Loucy (cell line): Measurements from ENCODE around the gene FRRS1L.

Experiments used
- H2AFZ ChIP-seq: fragments of 200-600 bp; sonication (generic); 2 replicates; pipeline ENCODE4 v1.6.0; 2016; ENCODE audit warnings: antibody characterized with exemption, mild to moderate bottlenecking, low read length, moderate library complexity
- H3F3A ChIP-seq: fragments of 200-600 bp; 2 replicates; pipeline ENCODE4 v1.6.0; 2016; ENCODE audit warnings: antibody characterized with exemption, low read depth, mild to moderate bottlenecking
- H3K27me3 ChIP-seq: fragments of 200-600 bp; sonication (generic); 2 replicates; pipeline ENCODE4 v1.6.1; 2014; ENCODE audit warnings: low read length, mild to moderate bottlenecking; ENCODE audit not compliant: insufficient read depth, poor library complexity, severe bottlenecking
- H3K36me3 ChIP-seq: fragments of 200-600 bp; sonication (generic); 2 replicates; pipeline ENCODE4 v1.6.1; 2016; ENCODE audit warnings: low read length; ENCODE audit not compliant: insufficient read depth
- H3K4me1 ChIP-seq: fragments of 200-600 bp; sonication (generic); 2 replicates; pipeline ENCODE4 v1.5.1; 2014; ENCODE audit warnings: low read length, mild to moderate bottlenecking; ENCODE audit not compliant: insufficient read depth, poor library complexity, severe bottlenecking
- H3K4me2 ChIP-seq: fragments of 200-600 bp; sonication (generic); 2 replicates; pipeline ENCODE4 v1.6.0; 2014; ENCODE audit warnings: antibody characterized with exemption, low read length, low read depth, mild to moderate bottlenecking; ENCODE audit not compliant: poor library complexity, severe bottlenecking
- H3K4me3 ChIP-seq: fragments of 200-600 bp; sonication (generic); 2 replicates; pipeline ENCODE4 v1.5.1; 2014; ENCODE audit warnings: low read length, mild to moderate bottlenecking, mixed read lengths; ENCODE audit not compliant: poor library complexity, severe bottlenecking
- H3K79me2 ChIP-seq: fragments of 200-600 bp; sonication (generic); 2 replicates; pipeline ENCODE4 v1.6.1; 2014; ENCODE audit warnings: low read length; ENCODE audit not compliant: insufficient read depth
- H3K9ac ChIP-seq: fragments of 200-600 bp; sonication (generic); 2 replicates; pipeline ENCODE4 v1.6.0; 2014; ENCODE audit warnings: mild to moderate bottlenecking, low read depth, low read length, moderate library complexity; ENCODE audit not compliant: poor library complexity, severe bottlenecking
- H3K9me2 ChIP-seq: fragments of 200-600 bp; sonication (generic); replicated peaks from 2 replicates; pipeline ENCODE4 v1.6.1; 2016; ENCODE audit warnings: low read depth, low read length, mixed read lengths
- H3K9me3 ChIP-seq: fragments of 200-600 bp; sonication (generic); 2 replicates; pipeline ENCODE4 v1.6.1; 2014; ENCODE audit warnings: mild to moderate bottlenecking, antibody characterized with exemption, low read length, low read depth; ENCODE audit not compliant: insufficient read depth
- H4K20me1 ChIP-seq: fragments of 200-600 bp; sonication (generic); 2 replicates; pipeline ENCODE4 v1.6.0; 2014; ENCODE audit warnings: antibody characterized with exemption, low read length, mild to moderate bottlenecking; ENCODE audit not compliant: insufficient read depth, poor library complexity, severe bottlenecking
- CTCF ChIP-seq: fragments of 200-600 bp; sonication (generic); conservative IDR thresholded peaks from 2 replicates; pipeline ENCODE4 v1.5.1; 2014; ENCODE audit warnings: mild to moderate bottlenecking, antibody characterized with exemption, low read length
- EZH2phosphoT487 ChIP-seq: fragments of 200-600 bp; IDR thresholded peaks from 2 replicates; pipeline ENCODE4 v1.6.1; 2018; ENCODE audit warnings: antibody characterized with exemption, mild to moderate bottlenecking, moderate library complexity, borderline replicate concordance

The FRRS1L gene

GRCh38 chr9:109166771-109167601, at the start of gene FRRS1L:
TSS of gene FRRS1L (minus strand) at chr9:109167249. CDS start at chr9:109167138, 111 bp downstream.
- TF ChIP-seq EZH2phosphoT487 (no peak), CTCF (no peak)
- Histone ChIP-seq H3K4me1 (no peaks in the 10 kb centered on the region), H3K27me3 (no peaks in the 10 kb centered on the region), H2AFZ (no peak within 1 kb of the TSS), H3F3A (no peaks in the 10 kb centered on the region), H3K9ac (no peak within 1 kb of the TSS), H3K9me2 (no peaks in the 10 kb centered on the region), H3K4me3 (no peak within 1 kb of the TSS), H3K79me2 (no peaks in the 10 kb centered on the region), H3K36me3 (no peaks in the 10 kb centered on the region), H3K4me2 (no peak within 1 kb of the TSS), H4K20me1 (no peaks in the 10 kb centered on the region), H3K9me3 (no peaks in the 10 kb centered on the region)

DNA sequence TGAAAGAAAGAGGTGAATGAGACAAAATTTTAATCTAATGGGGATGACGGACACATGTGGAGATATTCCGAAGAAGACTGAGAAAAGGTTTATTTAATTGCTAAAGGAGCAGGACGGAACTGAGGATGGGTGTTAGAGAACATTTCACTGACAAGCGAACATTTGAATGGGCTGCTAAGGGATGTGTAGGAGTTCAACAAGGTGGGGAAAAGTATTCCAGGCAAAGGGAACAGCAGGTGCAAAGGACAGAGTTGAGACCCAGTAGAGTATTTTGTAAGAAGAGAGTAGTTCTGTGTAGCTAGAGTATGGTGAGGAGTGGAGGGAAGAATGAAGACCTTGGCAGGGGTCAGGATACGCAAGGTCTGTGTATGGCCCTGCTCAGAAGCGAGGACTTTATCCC, 47.4 kb upstream of the FRRS1L start:
- Histone ChIP-seq H3K36me3 (no peaks in the 10 kb centered on the region), H3K79me2 (no peaks in the 10 kb centered on the region), H3K4me1 (no peaks in the 10 kb centered on the region), H3K9ac (no peak overlapping the region), H3K9me2 (no peaks in the 10 kb centered on the region), H2AFZ (no peak overlapping the region), H3K4me2 (no peak overlapping the region), H3K9me3 (no peaks in the 10 kb centered on the region), H4K20me1 (no peaks in the 10 kb centered on the region), H3K27me3 (no peaks in the 10 kb centered on the region), H3K4me3 (no peak overlapping the region), H3F3A (no peaks in the 10 kb centered on the region)
- TF ChIP-seq EZH2phosphoT487 (no peak), CTCF (no peak)

- Histone ChIP-seq H4K20me1 (no peaks in the 10 kb centered on the region), H2AFZ (no peak overlapping the region), H3K36me3 (no peaks in the 10 kb centered on the region), H3K79me2 (no peaks in the 10 kb centered on the region), H3F3A (no peaks in the 10 kb centered on the region), H3K4me3 (no peak overlapping the region), H3K4me1 (no peaks in the 10 kb centered on the region), H3K4me2 (no peak overlapping the region), H3K9me3 (no peaks in the 10 kb centered on the region), H3K9ac (no peak overlapping the region), H3K27me3 (no peaks in the 10 kb centered on the region), H3K9me2 (no peaks in the 10 kb centered on the region)
- TF ChIP-seq EZH2phosphoT487 (no peak), CTCF (no peak)
Observed at GRCh38 chr9:109213285-109214121, 46.5 kb upstream of the FRRS1L start.
